GM19455 (cell line): ENCODE measurements around the gene AKT1S1.

Experiments
- ATAC-seq: cut with Tn5 transposase; IDR thresholded peaks from one replicate; pipeline ENCODE4 v1.9.1; 2021; ENCODE audit not compliant: unreplicated experiment

Gene AKT1S1

GRCh38 chr19:49907745-49908446 lies 30.7 kb upstream of the AKT1S1 start:
- ATAC-seq, result no peak

- no peak for ATAC-seq
Observed at GRCh38 chr19:49906879-49907564, 29.9 kb upstream of the AKT1S1 start.

GRCh38 chr19:49904136-49904535 lies 27.0 kb upstream of the AKT1S1 start:
- no peak for ATAC-seq

GRCh38 chr19:49896863-49897621 lies 19.9 kb upstream of the AKT1S1 start, which contains the start of gene IL4I1:
TSS of gene IL4I1 (minus strand) at chr19:49896887. CDS start at chr19:49896160, 727 bp downstream.
- ATAC-seq, result no peak

- no peak for ATAC-seq
Observed at GRCh38 chr19:49895566-49896297, 18.6 kb upstream of the AKT1S1 start.

- ATAC-seq, result no peak
Observed at GRCh38 chr19:49894879-49895565, 17.9 kb upstream of the AKT1S1 start.

GRCh38 chr19:49894011-49894664 lies 17.0 kb upstream of the AKT1S1 start:
- ATAC-seq, result no peak

GRCh38 chr19:49892716-49893115 lies 15.6 kb upstream of the AKT1S1 start:
- ATAC-seq, result no peak

- no peak for ATAC-seq
Observed at GRCh38 chr19:49891393-49891792, 14.2 kb upstream of the AKT1S1 start.

- ATAC-seq, result no peak
Observed at GRCh38 chr19:49890349-49891311, 13.5 kb upstream of the AKT1S1 start.

GRCh38 chr19:49889687-49890348 lies 12.7 kb upstream of the AKT1S1 start:
- ATAC-seq, result no peak

GRCh38 chr19:49889038-49889686 lies 12.0 kb upstream of the AKT1S1 start:
- no peak for ATAC-seq

- ATAC-seq, result no peak
Observed at GRCh38 chr19:49888510-49888824, 11.3 kb upstream of the AKT1S1 start.

- no peak for ATAC-seq
Observed at GRCh38 chr19:49887665-49888509, 10.7 kb upstream of the AKT1S1 start.

GRCh38 chr19:49887037-49887664 lies 10.0 kb upstream of the AKT1S1 start:
- no peak for ATAC-seq

- no peak for ATAC-seq
Observed at GRCh38 chr19:49884760-49885159, 7.6 kb upstream of the AKT1S1 start.

GRCh38 chr19:49884109-49884508 lies 7.0 kb upstream of the AKT1S1 start:
- ATAC-seq, result no peak
